SK-N-SH treated with all-trans-retinoic acid at 6 μM for 48 hours (cell line): Measurements from ENCODE around the gene ITPKB.

Source experiments
- ATAC-seq: fragments of 200-7000 bp; cut with Tn5 transposase; 3 replicates; pipeline ENCODE4 v1.9.1; 2020; ENCODE audit warnings: mild to moderate bottlenecking, moderate library complexity
- ARNTL ChIP-seq: fragments of 450-650 bp; formaldehyde crosslinking; IDR thresholded peaks from 2 replicates; pipeline ENCODE4 v1.5.0; 2020; ENCODE audit warnings: low read depth, mild to moderate bottlenecking, moderate library complexity, borderline replicate concordance
- BACH2 ChIP-seq: fragments of 250-450 bp; sonication (Bioruptor Pico); IDR thresholded peaks from 2 replicates; pipeline ENCODE4 v1.9.0; 2021; ENCODE audit warnings: mild to moderate bottlenecking, borderline replicate concordance
- ESRRG ChIP-seq: fragments of 250-450 bp; sonication (Bioruptor Pico); IDR thresholded peaks from 2 replicates; pipeline ENCODE4 v1.6.1; 2021; ENCODE audit warnings: mild to moderate bottlenecking
- GLIS3 ChIP-seq: fragments of 250-450 bp; sonication (Bioruptor Pico); IDR thresholded peaks from 2 replicates; pipeline ENCODE4 v1.5.0; 2020; ENCODE audit warnings: mild to moderate bottlenecking, moderate library complexity
- ISL1 ChIP-seq: fragments of 250-450 bp; sonication (Bioruptor Pico); IDR thresholded peaks from 2 replicates; pipeline ENCODE4 v2.1.2; 2022; ENCODE audit warnings: mild to moderate bottlenecking, moderate library complexity
- PPARA ChIP-seq: fragments of 250-450 bp; sonication (Bioruptor Pico); IDR thresholded peaks from 2 replicates; pipeline ENCODE4 v1.5.0; 2020; ENCODE audit warnings: mild to moderate bottlenecking, borderline replicate concordance
- RARB ChIP-seq: fragments of 250-450 bp; sonication (Bioruptor Pico); IDR thresholded peaks from 2 replicates; pipeline ENCODE4 v1.8.0; 2021; ENCODE audit warnings: mild to moderate bottlenecking, moderate library complexity
- TCF4 ChIP-seq: fragments of 250-450 bp; sonication (Bioruptor Pico); IDR thresholded peaks from 2 replicates; pipeline ENCODE4 v1.8.0; 2021; ENCODE audit warnings: mild to moderate bottlenecking, moderate library complexity, borderline replicate concordance
- TOX ChIP-seq: fragments of 250-450 bp; sonication (Bioruptor Pico); IDR thresholded peaks from 2 replicates; pipeline ENCODE4 v1.8.0; 2021; ENCODE audit warnings: mild to moderate bottlenecking, moderate library complexity, borderline replicate concordance
- ZC3H10 ChIP-seq: fragments of 250-450 bp; sonication (Bioruptor Pico); IDR thresholded peaks from 2 replicates; pipeline ENCODE4 v1.5.1; 2021; ENCODE audit warnings: mild to moderate bottlenecking, moderate library complexity
- ZFP3 ChIP-seq: fragments of 250-450 bp; sonication (Bioruptor Pico); IDR thresholded peaks from 2 replicates; pipeline ENCODE4 v1.5.0; 2020; ENCODE audit warnings: mild to moderate bottlenecking, moderate library complexity
- ZFP30 ChIP-seq: fragments of 450-650 bp; formaldehyde crosslinking; IDR thresholded peaks from 2 replicates; pipeline ENCODE4 v1.5.0; 2022; ENCODE audit warnings: mild to moderate bottlenecking, moderate library complexity
- ZNF565 ChIP-seq: fragments of 450-650 bp; formaldehyde crosslinking; conservative IDR thresholded peaks from 2 replicates; pipeline ENCODE4 v1.5.0; 2020; ENCODE audit warnings: low read depth, mild to moderate bottlenecking, moderate library complexity
- ZNF8 ChIP-seq: fragments of 450-650 bp; formaldehyde crosslinking; IDR thresholded peaks from 2 replicates; pipeline ENCODE4 v1.5.0; 2020; ENCODE audit warnings: mild to moderate bottlenecking, moderate library complexity
- TF ChIP-seq, protein P1 (sequence below): fragments of 250-450 bp; sonication (Bioruptor Pico); IDR thresholded peaks from 2 replicates; pipeline ENCODE4 v1.5.0; 2020; ENCODE audit warnings: mild to moderate bottlenecking, moderate library complexity
- TF ChIP-seq, protein P2 (sequence below): fragments of 250-450 bp; sonication (Bioruptor Pico); IDR thresholded peaks from 2 replicates; pipeline ENCODE4 v1.8.0; 2020; ENCODE audit warnings: mild to moderate bottlenecking, moderate library complexity, borderline replicate concordance
- TF ChIP-seq, protein P3 (sequence below): fragments of 250-450 bp; sonication (Bioruptor Pico); IDR thresholded peaks from 2 replicates; pipeline ENCODE4 v1.8.0; 2021; ENCODE audit warnings: low read depth, mild to moderate bottlenecking, moderate library complexity, borderline replicate concordance
- TF ChIP-seq, protein P4 (sequence below): fragments of 250-450 bp; sonication (Bioruptor Pico); IDR thresholded peaks from 2 replicates; pipeline ENCODE4 v1.5.1; 2021; ENCODE audit warnings: mild to moderate bottlenecking, moderate library complexity
- TF ChIP-seq, protein P5 (sequence below): fragments of 250-450 bp; sonication (Bioruptor Pico); IDR thresholded peaks from 2 replicates; pipeline ENCODE4 v1.5.1; 2020; ENCODE audit warnings: low read depth, mild to moderate bottlenecking, moderate library complexity

The ITPKB gene

DNA sequence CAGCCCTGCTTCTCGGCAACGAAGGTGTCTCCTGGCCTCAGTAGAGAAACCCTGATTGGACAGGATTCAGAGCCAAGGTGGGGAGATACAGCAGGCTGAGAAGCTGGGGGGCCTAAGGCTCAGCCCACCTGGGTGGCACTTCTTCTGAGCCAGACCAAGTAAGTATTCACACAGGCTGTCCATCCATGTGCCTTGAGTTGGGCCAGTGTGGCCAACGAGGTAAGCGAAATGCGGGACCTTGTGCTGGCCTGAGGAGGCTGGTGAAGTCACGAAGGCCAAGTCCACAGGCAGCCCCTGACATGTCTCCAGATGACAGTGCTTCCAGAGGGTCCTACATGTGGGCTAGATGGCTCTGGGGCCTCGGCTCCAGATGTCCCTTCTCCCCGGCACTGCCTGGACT lies 91.4 kb downstream of the ITPKB start:
- TF ChIP-seq ARNTL (CRISPR knock-in tag) (no peak), PPARA (CRISPR knock-in tag) (no peak), TCF4 (CRISPR knock-in tag) (no peak), BACH2 (CRISPR knock-in tag) (no peak), ZC3H10 (CRISPR knock-in tag) (no peak), ZNF565 (no peak), ESRRG (CRISPR knock-in tag) (no peak), TOX (CRISPR knock-in tag) (no peak), RARB (CRISPR knock-in tag) (no peak), GLIS3 (no peak), ISL1 (CRISPR knock-in tag) (no peak), ZNF8 (CRISPR knock-in tag) (no peak), ZFP30 (no peak)
- TF ChIP-seq, protein P1, sequence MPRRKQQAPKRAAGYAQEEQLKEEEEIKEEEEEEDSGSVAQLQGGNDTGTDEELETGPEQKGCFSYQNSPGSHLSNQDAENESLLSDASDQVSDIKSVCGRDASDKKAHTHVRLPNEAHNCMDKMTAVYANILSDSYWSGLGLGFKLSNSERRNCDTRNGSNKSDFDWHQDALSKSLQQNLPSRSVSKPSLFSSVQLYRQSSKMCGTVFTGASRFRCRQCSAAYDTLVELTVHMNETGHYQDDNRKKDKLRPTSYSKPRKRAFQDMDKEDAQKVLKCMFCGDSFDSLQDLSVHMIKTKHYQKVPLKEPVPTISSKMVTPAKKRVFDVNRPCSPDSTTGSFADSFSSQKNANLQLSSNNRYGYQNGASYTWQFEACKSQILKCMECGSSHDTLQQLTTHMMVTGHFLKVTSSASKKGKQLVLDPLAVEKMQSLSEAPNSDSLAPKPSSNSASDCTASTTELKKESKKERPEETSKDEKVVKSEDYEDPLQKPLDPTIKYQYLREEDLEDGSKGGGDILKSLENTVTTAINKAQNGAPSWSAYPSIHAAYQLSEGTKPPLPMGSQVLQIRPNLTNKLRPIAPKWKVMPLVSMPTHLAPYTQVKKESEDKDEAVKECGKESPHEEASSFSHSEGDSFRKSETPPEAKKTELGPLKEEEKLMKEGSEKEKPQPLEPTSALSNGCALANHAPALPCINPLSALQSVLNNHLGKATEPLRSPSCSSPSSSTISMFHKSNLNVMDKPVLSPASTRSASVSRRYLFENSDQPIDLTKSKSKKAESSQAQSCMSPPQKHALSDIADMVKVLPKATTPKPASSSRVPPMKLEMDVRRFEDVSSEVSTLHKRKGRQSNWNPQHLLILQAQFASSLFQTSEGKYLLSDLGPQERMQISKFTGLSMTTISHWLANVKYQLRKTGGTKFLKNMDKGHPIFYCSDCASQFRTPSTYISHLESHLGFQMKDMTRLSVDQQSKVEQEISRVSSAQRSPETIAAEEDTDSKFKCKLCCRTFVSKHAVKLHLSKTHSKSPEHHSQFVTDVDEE, result no peak
- TF ChIP-seq, protein P2, sequence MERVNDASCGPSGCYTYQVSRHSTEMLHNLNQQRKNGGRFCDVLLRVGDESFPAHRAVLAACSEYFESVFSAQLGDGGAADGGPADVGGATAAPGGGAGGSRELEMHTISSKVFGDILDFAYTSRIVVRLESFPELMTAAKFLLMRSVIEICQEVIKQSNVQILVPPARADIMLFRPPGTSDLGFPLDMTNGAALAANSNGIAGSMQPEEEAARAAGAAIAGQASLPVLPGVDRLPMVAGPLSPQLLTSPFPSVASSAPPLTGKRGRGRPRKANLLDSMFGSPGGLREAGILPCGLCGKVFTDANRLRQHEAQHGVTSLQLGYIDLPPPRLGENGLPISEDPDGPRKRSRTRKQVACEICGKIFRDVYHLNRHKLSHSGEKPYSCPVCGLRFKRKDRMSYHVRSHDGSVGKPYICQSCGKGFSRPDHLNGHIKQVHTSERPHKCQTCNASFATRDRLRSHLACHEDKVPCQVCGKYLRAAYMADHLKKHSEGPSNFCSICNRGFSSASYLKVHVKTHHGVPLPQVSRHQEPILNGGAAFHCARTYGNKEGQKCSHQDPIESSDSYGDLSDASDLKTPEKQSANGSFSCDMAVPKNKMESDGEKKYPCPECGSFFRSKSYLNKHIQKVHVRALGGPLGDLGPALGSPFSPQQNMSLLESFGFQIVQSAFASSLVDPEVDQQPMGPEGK (CRISPR knock-in tag), result no peak
- TF ChIP-seq, protein P3, sequence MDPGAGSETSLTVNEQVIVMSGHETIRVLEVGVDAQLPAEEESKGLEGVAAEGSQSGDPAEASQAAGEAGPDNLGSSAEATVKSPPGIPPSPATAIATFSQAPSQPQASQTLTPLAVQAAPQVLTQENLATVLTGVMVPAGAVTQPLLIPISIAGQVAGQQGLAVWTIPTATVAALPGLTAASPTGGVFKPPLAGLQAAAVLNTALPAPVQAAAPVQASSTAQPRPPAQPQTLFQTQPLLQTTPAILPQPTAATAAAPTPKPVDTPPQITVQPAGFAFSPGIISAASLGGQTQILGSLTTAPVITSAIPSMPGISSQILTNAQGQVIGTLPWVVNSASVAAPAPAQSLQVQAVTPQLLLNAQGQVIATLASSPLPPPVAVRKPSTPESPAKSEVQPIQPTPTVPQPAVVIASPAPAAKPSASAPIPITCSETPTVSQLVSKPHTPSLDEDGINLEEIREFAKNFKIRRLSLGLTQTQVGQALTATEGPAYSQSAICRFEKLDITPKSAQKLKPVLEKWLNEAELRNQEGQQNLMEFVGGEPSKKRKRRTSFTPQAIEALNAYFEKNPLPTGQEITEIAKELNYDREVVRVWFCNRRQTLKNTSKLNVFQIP (CRISPR knock-in tag), result no peak
- TF ChIP-seq, protein P4, sequence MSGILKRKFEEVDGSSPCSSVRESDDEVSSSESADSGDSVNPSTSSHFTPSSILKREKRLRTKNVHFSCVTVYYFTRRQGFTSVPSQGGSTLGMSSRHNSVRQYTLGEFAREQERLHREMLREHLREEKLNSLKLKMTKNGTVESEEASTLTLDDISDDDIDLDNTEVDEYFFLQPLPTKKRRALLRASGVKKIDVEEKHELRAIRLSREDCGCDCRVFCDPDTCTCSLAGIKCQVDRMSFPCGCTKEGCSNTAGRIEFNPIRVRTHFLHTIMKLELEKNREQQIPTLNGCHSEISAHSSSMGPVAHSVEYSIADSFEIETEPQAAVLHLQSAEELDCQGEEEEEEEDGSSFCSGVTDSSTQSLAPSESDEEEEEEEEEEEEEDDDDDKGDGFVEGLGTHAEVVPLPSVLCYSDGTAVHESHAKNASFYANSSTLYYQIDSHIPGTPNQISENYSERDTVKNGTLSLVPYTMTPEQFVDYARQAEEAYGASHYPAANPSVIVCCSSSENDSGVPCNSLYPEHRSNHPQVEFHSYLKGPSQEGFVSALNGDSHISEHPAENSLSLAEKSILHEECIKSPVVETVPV, result no peak
- TF ChIP-seq, all 23 proteins: peak for 0
- no peak for ATAC-seq

DNA sequence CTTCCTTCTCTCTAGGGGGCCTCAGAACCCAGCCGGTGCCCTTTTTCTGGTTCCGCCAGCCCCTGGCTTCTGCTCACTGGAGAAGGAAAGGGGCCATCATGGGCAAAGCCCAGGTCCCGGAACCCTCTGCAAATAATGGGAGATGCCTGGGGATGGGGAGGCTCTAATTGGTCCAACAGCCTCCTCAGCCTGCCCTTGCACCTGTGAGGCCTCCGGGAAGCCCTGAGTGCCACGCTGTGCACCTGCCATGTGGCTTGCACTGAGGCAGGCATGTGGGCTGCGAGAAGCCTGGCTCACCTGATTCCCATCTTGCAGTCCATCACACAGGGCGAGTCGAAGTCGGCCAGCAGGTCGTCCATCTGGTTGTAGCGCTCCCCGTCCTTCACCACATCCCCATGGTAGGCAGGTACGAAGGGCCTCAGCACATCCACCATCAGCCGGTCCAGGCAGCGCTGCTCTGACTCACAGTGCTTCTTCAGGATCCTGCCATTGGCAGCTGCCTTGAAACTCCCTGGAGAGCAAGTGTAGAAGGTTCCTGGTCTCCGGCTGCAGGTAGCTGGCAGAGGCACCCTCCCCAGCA lies 92.1 kb downstream of the ITPKB start:
- TF ChIP-seq ISL1 (CRISPR knock-in tag) (no peak), ZC3H10 (CRISPR knock-in tag) (no peak)

DNA sequence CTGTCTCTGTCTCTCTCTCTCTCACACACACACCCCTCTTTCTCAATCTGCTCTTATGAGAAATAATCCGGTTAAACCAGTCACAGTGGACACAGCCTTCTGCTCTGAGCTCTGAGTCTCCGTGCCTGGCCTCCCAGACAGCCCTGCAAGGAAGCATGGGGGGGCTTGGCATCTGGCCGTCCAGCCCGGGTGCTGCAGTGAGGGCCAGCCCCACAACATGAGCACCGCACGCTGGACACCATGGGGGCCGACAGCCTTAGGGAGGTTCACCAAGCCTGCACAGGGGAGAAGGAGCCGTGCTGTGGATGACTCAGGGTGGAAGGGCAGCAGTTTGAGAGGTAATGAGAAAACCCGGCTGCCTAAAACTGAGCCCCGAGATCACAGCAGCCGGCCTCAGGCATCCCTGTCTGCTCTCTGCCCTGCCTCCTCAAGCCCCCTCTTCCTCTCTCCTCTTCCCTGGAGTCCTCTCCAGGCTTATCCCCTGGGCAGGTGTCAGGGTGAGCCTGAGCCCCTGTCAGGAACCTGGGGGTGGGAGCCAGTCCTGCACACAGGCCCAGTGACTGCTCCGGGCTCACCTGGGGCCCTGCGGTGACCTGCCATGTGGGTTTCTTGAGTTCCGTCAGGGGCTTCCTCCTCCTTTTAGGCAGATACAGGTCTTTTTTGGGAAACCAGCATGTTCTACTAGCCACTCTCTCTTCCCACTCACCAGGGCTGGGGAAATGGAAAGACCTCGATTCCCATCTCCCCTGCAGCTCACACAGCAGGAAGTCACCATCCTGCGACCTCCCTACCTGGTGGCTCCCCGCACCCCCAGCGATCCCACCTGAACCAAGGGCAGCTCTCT lies 92.8 kb downstream of the ITPKB start:
- no peak for ATAC-seq
- TF ChIP-seq, protein P1, result no peak
- TF ChIP-seq ZFP3 (CRISPR knock-in tag), result no peak
- no peak for TF ChIP-seq TCF4 (CRISPR knock-in tag)
- TF ChIP-seq ZC3H10 (CRISPR knock-in tag), result no peak
- no peak for TF ChIP-seq PPARA (CRISPR knock-in tag)
- TF ChIP-seq, protein P5, sequence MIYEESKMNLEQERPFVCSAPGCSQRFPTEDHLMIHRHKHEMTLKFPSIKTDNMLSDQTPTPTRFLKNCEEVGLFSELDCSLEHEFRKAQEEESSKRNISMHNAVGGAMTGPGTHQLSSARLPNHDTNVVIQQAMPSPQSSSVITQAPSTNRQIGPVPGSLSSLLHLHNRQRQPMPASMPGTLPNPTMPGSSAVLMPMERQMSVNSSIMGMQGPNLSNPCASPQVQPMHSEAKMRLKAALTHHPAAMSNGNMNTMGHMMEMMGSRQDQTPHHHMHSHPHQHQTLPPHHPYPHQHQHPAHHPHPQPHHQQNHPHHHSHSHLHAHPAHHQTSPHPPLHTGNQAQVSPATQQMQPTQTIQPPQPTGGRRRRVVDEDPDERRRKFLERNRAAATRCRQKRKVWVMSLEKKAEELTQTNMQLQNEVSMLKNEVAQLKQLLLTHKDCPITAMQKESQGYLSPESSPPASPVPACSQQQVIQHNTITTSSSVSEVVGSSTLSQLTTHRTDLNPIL (CRISPR knock-in tag), result no peak
- TF ChIP-seq ISL1 (CRISPR knock-in tag), result no peak
- TF ChIP-seq, all 23 proteins: peak for 0

More for the DNA sequence above, 92.1 kb downstream of the ITPKB start:
- ATAC-seq, result no peak
